Common myeloid progenitor, CD34-positive (primary cell): Measurements from ENCODE around the gene AIFM1.

ENCODE experiments used
- CTCF ChIA-PET: fragments of 350-600 bp; sonication (Branson Sonifier 250); formaldehyde crosslinking; loops from one replicate; lab custom pipeline; 2021; ENCODE audit warnings: antibody characterized with exemption; lab: Charles Lee
- POLR2A ChIA-PET: fragments of 350-600 bp; sonication (Branson Sonifier 250); formaldehyde crosslinking; loops from one replicate; lab custom pipeline; 2021; ENCODE audit warnings: antibody characterized with exemption; lab: Charles Lee
- DNase-seq, 3 donors: peaks; one replicate each; pipeline versions ENCODE4 v3.0.0 to v3.0.0-alpha.2; 2013
- H3K27ac ChIP-seq, 2 experiments: 1 replicate in 1 of 2; 2 replicates in 1 of 2; pipeline ENCODE4 v1.7.0; 2013; ENCODE audit warnings: inconsistent platforms in 2 of 2, low read length in 2 of 2, mild to moderate bottlenecking in 2 of 2, low read depth in 1 of 2, moderate library complexity in 1 of 2; ENCODE audit not compliant: severe bottlenecking in 2 of 2, insufficient read depth in 1 of 2, poor library complexity in 1 of 2
- H3K27me3 ChIP-seq, 5 experiments: replicated peaks in 2 of 5; 1 replicate in 3 of 5; 2 replicates in 2 of 5; pipeline versions ENCODE4 v1.6.1 to v1.7.0; 2013; ENCODE audit warnings: low read length in 4 of 5, mild to moderate bottlenecking in 2 of 5, moderate library complexity in 2 of 5, inconsistent platforms in 1 of 5; ENCODE audit not compliant: insufficient read depth in 5 of 5, control insufficient read depth in 4 of 5
- H3K36me3 ChIP-seq, 4 experiments: 1 replicate in 2 of 4; 2 replicates in 2 of 4; pipeline versions ENCODE4 v1.6.1 to v1.7.0; 2013; ENCODE audit warnings: low read length in 3 of 4, control low read depth in 1 of 4, mild to moderate bottlenecking in 1 of 4; ENCODE audit not compliant: control insufficient read depth in 4 of 4, insufficient read depth in 4 of 4
- H3K4me1 ChIP-seq, 4 experiments: 1 replicate in 3 of 4; 2 replicates in 1 of 4; pipeline versions ENCODE4 v1.6.1 to v1.7.1; 2013; ENCODE audit warnings: low read length in 3 of 4, mild to moderate bottlenecking in 3 of 4, control low read depth in 1 of 4, inconsistent platforms in 1 of 4, moderate library complexity in 1 of 4; ENCODE audit not compliant: control insufficient read depth in 4 of 4, insufficient read depth in 4 of 4; ENCODE audit errors: control extremely low read depth in 1 of 4
- H3K4me3 ChIP-seq, 7 experiments: 1 replicate in 4 of 7; 2 replicates in 3 of 7; pipeline versions ENCODE4 v1.5.1 to v1.7.0; 2013; ENCODE audit warnings: mild to moderate bottlenecking in 7 of 7, low read length in 6 of 7, moderate library complexity in 6 of 7, inconsistent platforms in 2 of 7, low read depth in 2 of 7, control low read depth in 1 of 7; ENCODE audit not compliant: insufficient read depth in 4 of 7, control insufficient read depth in 1 of 7; ENCODE audit errors: extremely low read depth in 1 of 7
- H3K9me3 ChIP-seq, 5 experiments: 1 replicate in 4 of 5; 2 replicates in 1 of 5; pipeline versions ENCODE4 v1.6.1 to v1.7.1; 2013; ENCODE audit warnings: low read length in 4 of 5, mild to moderate bottlenecking in 2 of 5, inconsistent platforms in 1 of 5, low read depth in 1 of 5, moderate library complexity in 1 of 5; ENCODE audit not compliant: control insufficient read depth in 4 of 5, insufficient read depth in 2 of 5; ENCODE audit errors: control extremely low read depth in 1 of 5
- WGBS: methylation state at CpG from one replicate; pipeline ENCODE4 v1.1.5; 2013; ENCODE audit not compliant: insufficient coverage; 5-methylcytosine and 5-hydroxymethylcytosine counted together

AIFM1 gene

GRCh38 chrX:130082244-130083106, 83.2 kb downstream of the AIFM1 start:
- ChIA-PET POLR2A (interaction anchor here (0.5 to 2.0 kb wide), 8 partner anchors 9 to 83 kb away, joined by 3 to 6 read pairs (median 4); partner anchors contain the start of genes AIFM1 and ELF4), CTCF (interaction anchor here (0.7 to 6.6 kb wide), 13 partner anchors 10 to 111 kb away, joined by 3 to 86 read pairs (median 4); partner anchors contain the start of gene RAB33A)
- H3K27ac ChIP-seq: peak overlapping the region in 1 of 2 experiments; percentile 80
- H3K4me3 ChIP-seq: peak overlapping the region in 4 of 7 experiments; percentile 11 to 59 (median 42)
- peaks cover 0 to 14% (median 3%) of the 10 kb centered on the region in 4 experiments for H3K36me3 ChIP-seq
- WGBS: 28% methylated on average over 14 of the region's 28 CpGs
- H3K4me1 ChIP-seq: peaks cover 8 to 74% (median 65%) of the 10 kb centered on the region in 4 experiments
- no peaks in the 10 kb centered on the region for H3K27me3 ChIP-seq
- H3K9me3 ChIP-seq: no peaks in the 10 kb centered on the region
- DNase-seq: peak; percentile 77 to 90 (median 89)

GRCh38 chrX:130081421-130082045, 84.1 kb downstream of the AIFM1 start:
- H3K36me3 ChIP-seq: peaks cover 0 to 14% (median 3%) of the 10 kb centered on the region in 4 experiments
- POLR2A ChIA-PET: interaction anchor here (1.0 to 2.0 kb wide), 5 partner anchors 9 to 84 kb away, joined by 3 to 6 read pairs (median 4); partner anchors contain the start of gene AIFM1
- CTCF ChIA-PET: interaction anchor here (1.0 to 6.6 kb wide), 14 partner anchors 9 to 112 kb away, joined by 3 to 86 read pairs (median 6); partner anchors contain the start of gene RAB33A
- no peaks in the 10 kb centered on the region for H3K27me3 ChIP-seq
- H3K9me3 ChIP-seq: no peaks in the 10 kb centered on the region
- H3K4me3 ChIP-seq: peak overlapping the region in 4 of 7 experiments; percentile 11 to 59 (median 38)
- peak overlapping the region; percentile 40 to 80 for H3K27ac ChIP-seq
- H3K4me1 ChIP-seq: peaks cover 8 to 64% (median 58%) of the 10 kb centered on the region in 4 experiments
- no peak for DNase-seq
- WGBS: 36% methylated on average over 12 of the region's 12 CpGs

- H3K4me1 ChIP-seq: peaks cover 5 to 58% (median 51%) of the 10 kb centered on the region in 4 experiments
- H3K27me3 ChIP-seq: no peaks in the 10 kb centered on the region
- ChIA-PET POLR2A (interaction anchor here (1.2 to 2.0 kb wide), 3 partner anchors 28 to 85 kb away, joined by 3 to 6 read pairs (median 4); partner anchors contain the start of gene AIFM1), CTCF (interaction anchor here (1.0 to 6.6 kb wide), 17 partner anchors 9 to 116 kb away, joined by 3 to 86 read pairs (median 5); no protein-coding TSS in a partner anchor)
- no peaks in the 10 kb centered on the region for H3K9me3 ChIP-seq
- H3K4me3 ChIP-seq: no peak overlapping the region
- H3K36me3 ChIP-seq: peaks cover 0 to 10% (median 3%) of the 10 kb centered on the region in 4 experiments
- WGBS: 78% methylated on average over 5 of the region's 7 CpGs
- DNase-seq: no peak
- peak overlapping the region in 1 of 2 experiments; percentile 80 for H3K27ac ChIP-seq
Observed at GRCh38 chrX:130080791-130081367, 84.8 kb downstream of the AIFM1 start.

GRCh38 chrX:130079824-130080406, 85.7 kb downstream of the AIFM1 start:
- Histone ChIP-seq H3K9me3 (no peaks in the 10 kb centered on the region), H3K4me1 (peaks cover 2 to 48% (median 41%) of the 10 kb centered on the region in 4 experiments), H3K4me3 (no peak overlapping the region), H3K36me3 (peaks cover 0 to 8% (median 3%) of the 10 kb centered on the region in 4 experiments), H3K27ac (no peak overlapping the region), H3K27me3 (no peaks in the 10 kb centered on the region)
- DNase-seq: peak; percentile 52 to 73 (median 66)
- 28% methylated on average over 2 of the region's 9 CpGs for WGBS
- POLR2A ChIA-PET: interaction anchor here (1.2 kb wide), 1 partner anchor 86 kb away, joined by 3 read pairs; the partner anchor contains the start of gene AIFM1
- CTCF ChIA-PET: interaction anchor here (0.6 to 6.6 kb wide), 22 partner anchors 12 to 354 kb away, joined by 3 to 86 read pairs (median 4); no protein-coding TSS in a partner anchor
